HG02623 (cell line): ENCODE data around the gene STX4.

ENCODE experiments used
- ATAC-seq: cut with Tn5 transposase; IDR thresholded peaks from one replicate; pipeline ENCODE4 v1.9.1; 2021; ENCODE audit warnings: moderate library complexity; ENCODE audit not compliant: unreplicated experiment

The STX4 gene

DNA sequence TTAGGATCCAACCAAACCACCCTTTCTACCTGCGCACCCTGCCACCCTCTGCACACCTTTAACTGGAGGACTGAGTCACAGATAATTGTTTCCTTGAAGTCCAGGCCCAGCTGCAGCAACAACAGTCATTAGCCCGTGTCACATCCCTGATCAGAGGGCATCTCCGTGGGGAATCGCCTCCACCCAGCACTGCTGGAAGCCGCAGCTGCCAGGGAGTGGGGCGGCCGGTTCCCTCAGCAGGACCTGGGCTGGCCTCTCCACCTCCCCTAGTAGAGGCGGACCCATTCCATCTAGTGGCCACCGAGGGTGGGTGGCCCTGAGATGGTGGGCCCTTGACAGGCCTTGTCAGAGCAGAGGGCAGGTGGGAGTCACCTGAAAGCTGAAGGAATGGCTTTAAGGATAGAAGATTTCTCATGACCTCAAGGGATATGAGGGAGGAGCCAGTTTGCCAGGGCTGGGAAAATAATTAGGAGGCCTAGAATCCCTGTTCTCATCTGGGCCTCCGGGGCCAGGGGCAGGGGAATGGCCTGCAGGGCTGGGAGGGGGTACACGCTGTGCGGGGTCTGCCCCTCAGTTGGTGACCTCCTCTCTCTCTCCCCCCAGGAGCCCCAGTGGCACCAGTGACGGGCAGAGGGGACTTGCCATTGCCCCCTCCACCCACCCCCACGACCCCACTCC, 49.1 kb downstream of the STX4 start:
- ATAC-seq: no peak

DNA sequence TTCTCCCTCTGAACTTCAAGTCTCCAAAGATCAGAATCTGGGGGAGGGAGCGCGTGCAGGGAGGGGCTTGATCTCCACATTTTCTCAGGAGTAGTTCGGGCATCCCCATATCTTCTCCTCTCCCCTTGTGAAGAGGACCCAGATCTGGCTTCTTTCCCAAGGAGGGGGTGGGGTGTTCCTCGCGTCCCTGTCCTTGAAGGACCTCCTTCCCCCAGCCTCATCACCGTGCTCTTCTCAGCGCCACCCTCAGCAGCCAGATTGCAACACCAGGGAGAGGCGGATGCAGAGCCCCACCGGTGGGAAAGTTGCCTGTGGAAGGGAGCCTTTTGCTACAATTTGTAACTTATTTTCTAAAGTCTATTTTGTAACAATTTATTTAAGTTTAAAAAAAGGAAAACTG, 49.7 kb downstream of the STX4 start:
- ATAC-seq: no peak

DNA sequence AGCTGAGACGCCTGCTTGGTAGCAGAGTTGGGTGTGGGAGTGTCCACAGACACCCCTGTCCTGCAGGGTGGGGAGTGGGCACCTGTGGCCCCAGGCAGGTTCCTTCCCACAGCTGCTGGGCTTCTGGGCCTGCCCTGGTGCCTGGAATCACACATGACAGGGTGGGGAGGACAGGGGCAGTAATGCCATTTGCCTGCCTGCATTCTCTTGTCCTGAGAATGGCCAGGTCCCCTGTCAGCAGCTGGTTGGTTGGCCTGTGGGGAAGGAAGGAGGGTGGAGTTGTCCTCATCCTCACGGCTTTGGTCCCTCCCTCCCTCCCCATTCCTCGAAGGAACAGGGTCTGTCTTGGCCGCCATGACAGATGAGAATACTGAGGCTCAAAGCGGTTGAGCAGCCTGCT, 50.2 kb downstream of the STX4 start:
- ATAC-seq: no peak

DNA sequence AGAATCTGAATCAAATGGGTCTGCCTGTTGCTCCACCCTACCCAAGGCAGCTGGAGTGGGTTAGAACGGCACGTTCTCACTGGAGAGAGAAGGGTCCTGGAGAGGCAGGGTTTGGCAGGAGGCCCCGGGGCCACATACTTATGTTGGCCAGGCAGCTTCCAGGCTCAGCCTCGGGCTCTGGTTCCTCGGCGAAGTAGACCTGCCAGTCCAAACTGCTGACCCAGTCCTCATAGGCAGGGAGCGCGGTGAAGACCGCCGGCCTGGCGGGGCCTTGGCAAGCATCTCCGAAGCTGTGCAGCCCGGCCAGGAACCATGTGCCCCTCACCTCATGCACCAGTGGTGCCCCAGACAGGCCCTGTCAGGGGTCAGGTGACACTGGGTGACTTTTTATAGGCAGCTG, 50.6 kb downstream of the STX4 start:
- ATAC-seq: no peak

DNA sequence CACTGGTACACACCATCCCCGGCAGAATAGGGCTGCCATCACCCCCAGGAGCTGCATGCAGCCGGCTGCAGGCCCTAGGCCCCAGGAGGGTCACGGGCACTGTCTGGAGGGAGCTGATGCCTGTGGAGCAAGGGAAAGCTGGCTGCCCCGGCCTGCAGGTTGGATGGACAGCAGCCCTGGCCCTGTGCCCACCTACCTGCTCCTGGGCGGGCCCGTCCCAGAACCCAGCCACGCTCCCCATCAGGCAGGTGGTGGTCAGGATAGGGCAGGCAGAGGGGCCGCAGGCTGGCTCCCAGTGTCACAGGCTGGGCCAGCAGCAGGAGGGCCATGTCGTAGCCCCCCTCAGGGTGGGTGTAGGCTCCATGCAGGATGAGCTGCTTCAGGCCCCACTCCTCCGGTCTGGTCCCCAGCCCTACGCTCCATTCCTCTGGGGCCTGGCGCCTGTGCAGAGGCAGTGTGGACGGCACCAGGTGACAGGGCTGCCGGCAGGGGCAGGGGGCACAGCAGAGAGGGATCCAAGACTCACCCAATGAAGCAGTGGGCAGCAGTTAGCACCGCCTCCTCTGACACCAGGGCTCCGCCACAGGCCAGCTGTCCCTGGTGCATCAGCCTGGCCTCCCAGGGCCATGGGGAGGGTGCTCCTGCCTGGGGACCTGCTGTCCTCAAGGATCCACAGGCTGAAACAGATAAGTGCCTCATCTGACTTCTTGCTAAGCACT, 51.4 kb downstream of the STX4 start:
- no peak for ATAC-seq

DNA sequence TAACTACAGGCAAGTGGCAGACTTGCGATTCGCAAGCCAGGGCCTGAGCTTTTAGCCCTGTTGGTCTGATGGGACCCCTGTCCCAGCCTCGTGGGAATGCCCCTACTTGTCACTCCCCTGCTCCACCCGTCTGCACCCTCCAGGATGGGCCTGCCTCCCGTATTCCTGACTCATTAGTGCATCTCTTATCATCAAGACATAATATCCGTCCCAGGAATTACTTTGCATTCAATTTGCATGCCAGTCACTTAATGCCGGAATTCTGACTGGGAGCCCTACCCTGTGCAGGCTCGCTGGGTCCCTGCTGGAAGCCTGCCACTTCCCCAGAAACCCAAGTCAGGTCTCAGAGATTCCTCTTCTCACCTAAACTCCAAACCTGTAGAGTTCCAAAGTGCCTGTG, 52.1 kb downstream of the STX4 start:
- no peak for ATAC-seq

DNA sequence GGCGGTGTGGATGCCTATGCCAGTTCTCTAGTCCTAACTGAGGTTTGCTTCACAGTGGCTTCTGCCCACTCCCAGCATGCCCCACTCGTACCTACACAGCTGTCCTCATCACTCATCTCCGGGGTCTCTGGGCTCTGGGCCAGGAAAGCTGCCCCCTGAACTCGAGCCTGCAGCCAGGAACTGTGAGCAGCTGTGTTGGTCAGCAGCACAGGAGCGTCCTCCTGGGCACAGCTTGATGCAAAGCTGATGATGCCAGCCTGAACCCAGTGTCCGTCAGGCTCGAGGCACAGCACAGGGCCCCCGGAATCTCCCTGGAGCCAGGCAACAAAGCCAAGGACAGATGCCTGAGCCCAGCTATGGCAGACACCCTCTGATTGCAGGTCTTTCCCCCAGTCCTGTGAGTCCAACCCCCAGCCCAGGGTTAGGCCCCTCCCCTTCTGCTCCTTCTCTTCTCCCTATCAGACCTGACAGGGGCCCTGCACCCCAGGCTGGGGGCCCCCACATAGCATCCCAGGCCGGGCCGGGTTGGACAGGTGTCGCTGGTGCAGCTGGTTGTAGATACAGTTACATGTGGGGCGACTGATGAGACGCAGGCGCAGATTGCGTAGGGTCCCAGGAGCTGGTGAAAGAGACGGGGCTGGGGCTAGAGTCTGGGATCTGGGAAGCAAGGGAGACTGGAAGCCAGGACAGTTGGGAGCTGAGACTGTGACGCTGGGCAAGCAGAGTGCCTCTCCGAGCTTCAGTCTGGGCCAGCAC, 52.7 kb downstream of the STX4 start:
- ATAC-seq: no peak

DNA sequence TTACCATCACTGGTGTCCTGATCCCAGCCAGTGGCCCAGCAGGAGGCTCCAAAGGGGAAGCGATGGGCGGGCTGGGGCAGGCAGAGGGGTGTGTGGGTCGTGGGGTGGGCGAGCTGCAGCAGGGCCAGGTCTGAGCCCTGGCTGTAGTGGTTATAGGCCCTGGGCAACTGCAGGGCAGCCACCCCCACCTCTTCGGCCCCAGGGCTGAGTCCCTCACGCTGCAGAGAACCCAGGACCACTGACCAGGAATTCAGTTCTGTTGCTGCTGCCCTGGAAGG, 53.2 kb downstream of the STX4 start:
- ATAC-seq: no peak

DNA sequence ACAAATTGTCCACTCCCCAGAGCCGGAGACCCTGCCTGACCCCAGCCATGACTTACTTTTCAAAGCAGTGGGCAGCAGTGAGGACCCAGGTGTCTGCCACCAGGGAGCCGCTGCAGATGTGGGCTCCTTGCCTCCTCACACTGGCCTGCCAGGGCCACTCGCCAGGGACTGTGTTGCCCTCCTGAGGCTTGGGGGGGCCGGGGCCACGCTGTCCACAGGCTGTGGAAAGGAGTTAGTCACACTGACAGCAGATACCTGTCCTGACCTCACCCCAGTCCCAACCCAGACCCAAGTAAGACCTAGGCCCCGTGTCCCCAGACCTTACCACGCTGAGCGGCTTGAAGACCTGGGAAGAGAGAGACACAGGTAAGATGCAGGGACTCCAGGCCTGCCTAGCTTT, 54.1 kb downstream of the STX4 start:
- ATAC-seq: no peak

DNA sequence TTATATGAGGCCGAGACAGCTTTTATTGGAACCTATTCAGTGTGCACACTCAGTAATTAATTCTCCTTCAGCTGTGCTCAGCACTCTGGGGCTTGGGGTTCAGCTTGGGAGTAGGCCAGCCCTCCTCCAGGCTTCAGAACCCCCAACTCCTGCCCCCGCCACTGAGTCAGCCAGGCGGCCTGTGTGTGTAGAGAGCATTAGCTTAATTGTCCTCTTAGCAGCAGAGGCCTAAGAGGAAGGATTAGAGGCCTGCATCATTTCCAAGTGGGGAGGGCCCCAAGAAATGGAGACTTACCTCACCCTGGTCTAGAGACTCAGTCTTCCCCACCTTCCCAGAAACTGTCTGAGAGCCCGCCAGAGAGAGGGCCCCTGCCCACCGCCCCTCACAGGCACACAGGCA, 54.6 kb downstream of the STX4 start:
- ATAC-seq: no peak

DNA sequence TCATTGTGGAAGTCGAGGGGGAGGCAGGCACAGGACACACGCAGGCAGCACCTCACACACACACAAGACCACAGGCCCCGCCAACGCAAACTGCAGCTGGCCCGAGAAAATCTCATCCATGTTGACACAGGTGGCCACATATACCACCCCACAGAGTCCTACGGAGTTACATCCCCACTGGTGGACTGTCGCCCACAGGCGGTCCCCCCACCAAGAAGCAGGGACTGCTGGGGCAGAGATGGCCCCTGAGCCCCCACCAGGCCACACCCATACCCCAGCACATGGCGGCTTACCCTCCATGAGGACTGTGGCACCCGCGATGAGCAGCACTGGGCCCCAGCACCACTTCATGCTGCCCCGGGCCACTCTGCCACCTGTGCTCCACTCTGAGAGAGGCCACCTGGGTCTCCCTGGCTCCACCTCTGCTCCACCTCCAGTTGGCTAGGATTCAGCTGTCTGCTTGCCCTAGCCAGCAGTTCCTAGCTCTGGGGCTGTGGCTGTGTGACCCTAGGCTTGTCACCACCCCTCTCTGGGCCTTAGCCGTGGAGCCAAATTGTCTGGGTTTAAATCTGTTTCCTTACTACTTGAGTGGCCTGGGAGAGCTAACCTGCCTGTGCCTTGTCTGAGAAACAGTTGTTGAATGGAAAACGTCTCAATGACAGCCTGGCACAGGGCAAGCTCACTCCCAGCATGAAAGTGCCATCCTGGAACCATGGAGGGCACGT, 55.3 kb downstream of the STX4 start, which contains the start of gene PRSS53:
Gene PRSS53 (minus strand): TSS at position 485 of the 725 bp plus-strand sequence. CDS start 134 bp downstream, at position 351.
- ATAC-seq: no peak

DNA sequence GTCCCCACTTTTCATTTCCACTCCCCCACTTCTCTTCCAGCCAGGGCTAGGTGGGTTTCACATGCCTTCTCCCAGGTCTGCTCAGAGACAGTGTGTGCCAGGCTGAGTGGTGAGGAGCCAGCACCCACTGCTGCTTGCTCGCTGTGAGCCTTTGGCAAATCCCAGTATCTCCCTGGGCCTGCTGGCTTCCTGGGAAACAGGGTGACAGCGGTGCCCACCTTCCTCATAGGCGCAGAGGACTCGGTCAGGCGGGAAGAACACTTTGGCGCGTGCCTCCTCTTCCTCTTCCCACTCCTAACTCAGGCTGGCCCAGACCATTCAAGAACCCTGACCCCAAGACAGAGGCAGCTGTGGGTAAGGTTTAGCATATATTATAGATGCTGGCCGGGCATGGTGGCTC, 55.8 kb downstream of the STX4 start:
- ATAC-seq: no peak
